IPS-18c (cell line): ENCODE measurements around the gene FBXO27.
"Not testable (repeated sequence)": the region's sequence is repeated elsewhere in the genome, so short reads cannot be mapped to it uniquely, and the experiment has no call there.

Experiments
- H3K4me3 ChIP-seq: 2 replicates; pipeline ENCODE4 v1.7.0; 2013; ENCODE audit warnings: low read depth, mild to moderate bottlenecking, low read length, moderate library complexity; ENCODE audit not compliant: insufficient read depth
- H3K9me3 ChIP-seq: one replicate; pipeline ENCODE4 v1.6.1; 2013; ENCODE audit warnings: mild to moderate bottlenecking, low read length, moderate library complexity; ENCODE audit not compliant: control insufficient read depth, insufficient read depth

Gene FBXO27

GRCh38 chr19:39004403-39004802 is 27.9 kb downstream of the FBXO27 start:
- no peak overlapping the region for H3K4me3 ChIP-seq

GRCh38 chr19:39003796-39004195 is 28.6 kb downstream of the FBXO27 start:
- H3K4me3 ChIP-seq = no peak overlapping the region
- no peaks in the 10 kb centered on the region for H3K9me3 ChIP-seq

More at GRCh38 chr19:39004403-39004802, 27.9 kb downstream of the FBXO27 start:
- no peaks in the 10 kb centered on the region for H3K9me3 ChIP-seq

- Histone ChIP-seq H3K9me3 (no peaks in the 10 kb centered on the region), H3K4me3 (no peak overlapping the region)
Observed at GRCh38 chr19:39003188-39003587, 29.2 kb downstream of the FBXO27 start.

GRCh38 chr19:39001041-39001440 is 31.3 kb downstream of the FBXO27 start:
- Histone ChIP-seq H3K9me3 (no peaks in the 10 kb centered on the region), H3K4me3 (no peak overlapping the region)

GRCh38 chr19:38997576-38997975 is 34.8 kb downstream of the FBXO27 start:
- not testable (repeated sequence) for H3K9me3 ChIP-seq, H3K4me3 ChIP-seq

GRCh38 chr19:38993271-38993670 is 39.1 kb downstream of the FBXO27 start:
- H3K9me3 ChIP-seq = no peaks in the 10 kb centered on the region
- H3K4me3 ChIP-seq = no peak overlapping the region

- H3K9me3 ChIP-seq = no peaks in the 10 kb centered on the region
- no peak overlapping the region for H3K4me3 ChIP-seq
Observed at GRCh38 chr19:38990949-38991697, 41.2 kb downstream of the FBXO27 start.

GRCh38 chr19:38989614-38990013 is 42.7 kb downstream of the FBXO27 start:
- not testable (repeated sequence) for H3K9me3 ChIP-seq, H3K4me3 ChIP-seq

GRCh38 chr19:38989066-38989605 is 43.2 kb downstream of the FBXO27 start:
- no peak overlapping the region for H3K4me3 ChIP-seq
- no peaks in the 10 kb centered on the region for H3K9me3 ChIP-seq

- not testable (repeated sequence) for H3K9me3 ChIP-seq, H3K4me3 ChIP-seq
Observed at GRCh38 chr19:38988627-38989026, 43.7 kb downstream of the FBXO27 start.

GRCh38 chr19:38987745-38988144 is 44.6 kb downstream of the FBXO27 start:
- H3K9me3 ChIP-seq, H3K4me3 ChIP-seq: not testable (repeated sequence)

GRCh38 chr19:38985262-38985661 is 47.1 kb downstream of the FBXO27 start:
- Histone ChIP-seq H3K9me3 (peaks cover 7% of the 10 kb centered on the region), H3K4me3 (no peak overlapping the region)

GRCh38 chr19:38980583-38981374 is 51.6 kb downstream of the FBXO27 start:
- H3K4me3 ChIP-seq = no peak overlapping the region

GRCh38 chr19:38979812-38980211 is 52.5 kb downstream of the FBXO27 start:
- Histone ChIP-seq H3K4me3 (no peak overlapping the region), H3K9me3 (peaks cover 7% of the 10 kb centered on the region)

More at GRCh38 chr19:38980583-38981374, 51.6 kb downstream of the FBXO27 start:
- H3K9me3 ChIP-seq = peaks cover 7% of the 10 kb centered on the region

GRCh38 chr19:38978326-38978689 is 54.0 kb downstream of the FBXO27 start:
- H3K4me3 ChIP-seq = no peak overlapping the region
- peaks cover 7% of the 10 kb centered on the region for H3K9me3 ChIP-seq

- Histone ChIP-seq H3K9me3 (peaks cover 7% of the 10 kb centered on the region), H3K4me3 (no peak overlapping the region)
Observed at GRCh38 chr19:38977445-38978325, 54.7 kb downstream of the FBXO27 start.

GRCh38 chr19:38975861-38976271 is 56.5 kb downstream of the FBXO27 start:
- H3K4me3 ChIP-seq = peak overlapping the region; percentile 87
- H3K9me3 ChIP-seq = peaks cover 4% of the 10 kb centered on the region
